Activated CD8-positive, alpha-beta memory T cell treated with anti-CD3 and anti-CD28 coated beads, Interleukin-2, amount 50 U/mL, for 1 hour (primary cell): ENCODE results near the gene HTR1E.
"Not testable (repeated sequence)": the region's sequence is repeated elsewhere in the genome, so short reads cannot be mapped to it uniquely, and the experiment has no call there.

ENCODE experiments used
- DNase-seq: peaks from one replicate; pipeline ENCODE4 v3.0.0-alpha.2; 2020; ENCODE audit errors: extremely low read depth

Gene HTR1E, protein sequence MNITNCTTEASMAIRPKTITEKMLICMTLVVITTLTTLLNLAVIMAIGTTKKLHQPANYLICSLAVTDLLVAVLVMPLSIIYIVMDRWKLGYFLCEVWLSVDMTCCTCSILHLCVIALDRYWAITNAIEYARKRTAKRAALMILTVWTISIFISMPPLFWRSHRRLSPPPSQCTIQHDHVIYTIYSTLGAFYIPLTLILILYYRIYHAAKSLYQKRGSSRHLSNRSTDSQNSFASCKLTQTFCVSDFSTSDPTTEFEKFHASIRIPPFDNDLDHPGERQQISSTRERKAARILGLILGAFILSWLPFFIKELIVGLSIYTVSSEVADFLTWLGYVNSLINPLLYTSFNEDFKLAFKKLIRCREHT

DNA sequence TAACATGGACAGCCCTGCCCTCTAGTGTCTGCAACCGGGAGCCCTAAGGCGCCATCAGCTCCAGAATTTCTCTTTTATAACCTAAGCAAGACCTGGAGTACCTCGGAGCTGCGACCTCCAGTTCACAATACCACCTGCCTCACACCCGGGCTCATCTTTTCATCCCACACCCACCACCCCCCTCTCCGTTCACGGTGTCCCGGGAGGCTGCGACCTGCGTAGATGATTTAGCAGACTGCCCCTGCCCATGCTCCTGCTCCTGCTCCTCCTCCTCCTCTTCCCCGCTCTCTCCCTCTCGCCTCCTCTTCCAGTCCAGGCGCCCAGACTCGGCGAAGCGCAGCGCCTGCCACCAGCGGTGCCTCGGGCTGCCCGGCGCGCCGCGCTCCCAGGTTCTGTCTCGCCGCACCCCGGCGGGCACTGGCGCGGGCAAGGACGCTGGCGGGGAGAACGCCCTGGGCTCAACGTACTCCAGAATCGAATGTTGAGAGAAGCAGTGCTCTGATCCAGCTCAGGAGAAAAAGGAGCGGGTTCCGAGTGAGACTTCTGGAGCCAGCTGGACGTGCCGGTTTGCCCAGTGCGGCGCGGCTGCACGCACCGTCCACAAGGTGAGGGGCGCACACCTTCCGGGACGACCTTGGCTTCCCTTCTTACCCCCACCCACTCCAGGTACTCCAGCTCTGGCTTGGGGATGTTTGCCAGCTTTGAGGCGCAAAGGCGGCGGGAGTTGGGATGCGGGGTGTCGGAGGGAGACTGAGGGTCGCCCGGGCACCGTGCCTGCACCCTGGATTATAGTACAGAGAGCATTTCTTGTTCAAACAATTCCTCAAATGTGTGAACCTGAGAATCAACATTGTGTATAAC, at the start of gene HTR1E:
HTR1E (plus strand) TSS at position 310 of the 861 bp plus-strand sequence. CDS start 77,807 bp downstream, outside the sequence.
- no peak for DNase-seq

DNA sequence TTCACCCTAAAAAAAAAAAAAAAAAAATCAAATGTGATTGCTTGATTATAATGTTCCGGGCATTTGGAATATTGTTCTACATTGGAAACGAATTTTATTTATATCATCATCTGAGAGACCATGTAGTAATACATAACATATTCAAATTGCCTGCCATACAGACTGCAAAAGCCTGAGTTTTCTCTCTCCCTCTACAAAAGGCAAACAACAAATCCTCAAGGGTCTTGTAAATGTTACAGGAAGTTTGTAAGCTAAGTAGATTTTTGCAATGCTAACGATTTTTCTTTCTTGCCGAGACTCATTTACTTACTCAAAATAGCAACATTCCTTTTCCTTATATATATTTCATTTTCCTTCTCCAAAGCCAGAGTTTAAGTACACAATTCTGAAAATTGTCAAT, 49.0 kb upstream of the HTR1E start:
- DNase-seq, result no peak

DNA sequence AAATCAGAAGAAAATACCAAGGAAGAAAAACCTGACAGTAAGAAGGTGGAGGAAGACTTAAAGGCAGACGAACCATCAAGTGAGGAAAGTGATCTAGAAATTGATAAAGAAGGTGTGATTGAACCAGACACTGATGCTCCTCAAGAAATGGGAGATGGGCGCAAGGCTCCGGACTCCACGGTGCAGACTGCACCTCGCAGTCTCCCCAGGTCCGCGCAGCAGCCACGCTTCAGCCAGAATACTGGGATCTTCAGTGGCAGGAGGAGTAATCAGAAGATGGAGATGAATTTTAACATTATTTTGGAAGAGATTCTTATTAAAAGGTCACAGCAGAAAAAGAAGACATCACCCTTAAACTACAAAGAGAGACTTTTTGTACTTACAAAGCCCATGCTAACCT, 40.1 kb upstream of the HTR1E start:
- DNase-seq, result not testable (repeated sequence)

DNA sequence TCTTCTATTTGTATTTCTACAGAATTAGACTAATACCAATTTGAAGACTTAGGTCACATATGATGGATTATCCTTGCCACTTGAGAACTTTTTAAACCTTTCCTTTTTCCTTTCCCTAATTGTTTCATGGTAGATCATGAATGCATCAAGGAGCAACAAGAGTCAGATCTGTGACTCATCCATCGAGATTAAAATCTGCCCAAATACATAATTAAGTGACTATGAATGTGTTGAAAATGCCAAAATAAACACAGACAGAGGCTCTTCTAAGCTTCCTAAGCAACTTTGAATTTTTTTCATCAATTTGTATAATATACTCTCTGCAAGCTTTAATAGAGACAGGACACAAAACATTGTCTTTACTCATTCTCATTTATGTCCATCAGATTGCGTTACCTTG, 23.5 kb upstream of the HTR1E start:
- no peak for DNase-seq

DNA sequence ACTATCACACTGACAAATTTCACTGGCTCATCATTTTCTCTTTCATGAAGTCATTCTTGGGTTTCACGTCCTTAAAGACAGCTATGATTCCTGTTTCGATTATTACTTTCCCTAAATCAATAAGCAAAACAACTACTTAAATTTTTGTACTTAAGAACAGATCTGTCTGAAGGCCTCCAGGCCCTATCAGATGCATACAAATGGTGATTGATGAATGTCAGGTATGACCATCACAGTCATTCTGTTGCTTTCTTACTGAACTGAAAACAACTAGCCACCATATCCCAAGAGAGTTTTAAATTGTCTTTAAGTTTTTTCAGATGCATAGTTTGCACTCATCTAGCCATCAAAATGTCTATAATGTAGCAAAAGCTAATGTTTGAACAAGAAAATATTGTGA, 20.9 kb upstream of the HTR1E start:
- no peak for DNase-seq

DNA sequence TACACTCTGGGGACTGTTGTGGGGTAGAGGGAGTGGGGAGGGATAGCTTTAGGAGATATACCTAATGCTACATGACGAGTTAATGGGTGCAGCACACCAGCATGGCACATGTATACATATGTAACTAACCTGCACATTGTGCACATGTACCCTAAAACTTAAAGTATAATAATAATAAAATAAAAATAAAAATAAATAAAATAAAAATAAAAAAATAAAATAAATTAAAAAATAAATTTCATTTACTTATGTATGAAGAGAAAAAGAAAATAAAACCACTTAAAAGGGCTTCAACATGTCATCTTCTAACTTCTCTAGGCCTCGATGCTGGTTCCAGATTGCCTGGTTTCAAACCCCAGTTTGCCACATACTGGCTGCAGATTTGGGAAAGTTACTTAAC, 10.2 kb upstream of the HTR1E start:
- DNase-seq, result not testable (repeated sequence)

DNA sequence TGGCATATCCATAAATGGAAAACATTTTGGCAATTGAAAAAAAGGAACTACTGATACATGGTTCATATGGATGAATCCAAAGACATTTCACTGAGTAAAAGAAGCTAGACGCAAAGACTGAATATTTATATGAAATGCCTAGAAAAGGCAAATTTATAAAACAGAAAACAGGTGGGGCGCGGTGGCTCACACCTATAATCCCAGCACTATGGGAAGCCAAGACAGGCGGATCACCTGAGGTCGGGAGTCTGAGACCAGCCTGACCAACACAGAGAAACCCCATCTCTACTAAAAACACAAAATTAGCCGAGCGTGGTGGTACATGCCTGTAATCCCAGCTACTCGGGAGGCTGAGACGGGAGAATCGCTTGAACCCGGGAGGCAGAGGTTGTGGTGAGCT, 9.5 kb upstream of the HTR1E start:
- not testable (repeated sequence) for DNase-seq

DNA sequence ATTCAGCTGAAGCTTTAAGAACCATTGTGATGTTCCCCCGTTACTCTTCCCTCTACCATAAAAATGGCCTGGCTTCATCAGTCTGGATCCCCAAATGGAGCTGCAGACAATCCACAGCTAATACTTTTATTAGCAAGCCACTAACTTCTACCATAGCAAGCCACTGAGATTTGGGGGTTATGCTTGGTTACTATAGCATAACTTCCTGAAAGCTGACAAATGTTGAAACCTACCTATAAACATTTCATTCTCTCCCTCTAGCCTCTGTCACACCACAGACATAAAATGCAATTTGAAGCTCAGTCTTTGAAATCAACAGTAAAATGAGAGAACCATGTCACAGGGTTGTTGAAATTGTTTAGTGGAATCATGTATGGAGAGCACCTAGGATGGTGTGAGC, 3.0 kb upstream of the HTR1E start:
- DNase-seq, result no peak

DNA sequence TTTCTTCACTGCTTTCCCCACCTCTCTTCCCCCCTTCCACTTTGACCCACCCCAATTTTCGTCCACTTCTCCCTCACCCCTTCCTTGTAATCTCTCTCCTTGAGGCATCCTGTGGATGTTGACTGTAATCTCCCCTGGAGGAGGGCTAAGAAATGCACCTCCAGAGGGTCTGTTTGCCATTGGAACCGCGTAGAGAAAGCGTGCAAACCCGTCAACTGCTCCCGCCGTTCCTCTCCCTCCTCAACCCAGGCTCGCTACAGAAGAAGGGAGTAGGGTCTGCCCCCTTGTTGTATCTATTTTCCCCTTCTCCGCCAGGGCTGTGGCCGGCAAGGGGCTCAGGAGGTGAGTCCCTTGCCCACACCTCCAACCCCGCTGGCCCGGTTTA, 502 bp upstream of the HTR1E start:
- DNase-seq, result no peak

DNA sequence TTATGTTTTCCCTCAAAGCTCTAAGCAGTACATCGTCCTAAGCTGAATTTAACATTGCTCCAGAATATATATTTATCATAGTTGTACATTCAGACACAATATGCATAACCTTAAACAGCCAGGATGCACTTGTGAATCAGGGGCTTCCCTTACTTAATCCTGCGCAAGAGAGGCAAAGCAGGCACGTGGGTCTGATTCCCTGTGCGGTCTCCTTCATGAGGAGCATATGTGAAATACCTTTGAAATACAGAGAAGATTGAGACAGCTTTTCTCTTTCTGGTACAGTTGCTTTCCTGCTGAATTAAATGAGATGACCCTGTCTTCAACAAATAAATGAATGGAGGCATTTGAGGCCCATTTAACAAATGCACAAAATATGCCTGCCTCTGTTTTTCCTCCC, 1.5 kb downstream of the HTR1E start:
- no peak for DNase-seq

DNA sequence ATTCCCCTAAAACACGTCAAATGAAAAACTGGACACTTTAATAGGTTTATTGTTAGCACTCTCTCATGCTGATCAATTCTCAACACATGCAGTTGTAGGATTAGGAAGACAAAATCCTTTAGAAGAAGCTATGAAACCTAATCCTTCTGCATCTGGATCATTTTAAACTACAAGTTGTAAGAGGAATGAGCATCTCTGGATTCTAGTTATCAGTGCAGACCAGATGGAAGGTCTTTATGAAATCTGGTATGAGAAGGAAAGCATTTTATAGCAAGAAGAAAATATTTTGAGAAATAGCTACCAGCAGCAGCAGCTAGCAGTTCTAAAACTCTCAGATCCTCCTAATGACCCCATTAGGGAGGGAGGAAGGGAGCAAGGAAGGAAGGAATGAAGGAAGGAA, 4.1 kb downstream of the HTR1E start:
- no peak for DNase-seq

DNA sequence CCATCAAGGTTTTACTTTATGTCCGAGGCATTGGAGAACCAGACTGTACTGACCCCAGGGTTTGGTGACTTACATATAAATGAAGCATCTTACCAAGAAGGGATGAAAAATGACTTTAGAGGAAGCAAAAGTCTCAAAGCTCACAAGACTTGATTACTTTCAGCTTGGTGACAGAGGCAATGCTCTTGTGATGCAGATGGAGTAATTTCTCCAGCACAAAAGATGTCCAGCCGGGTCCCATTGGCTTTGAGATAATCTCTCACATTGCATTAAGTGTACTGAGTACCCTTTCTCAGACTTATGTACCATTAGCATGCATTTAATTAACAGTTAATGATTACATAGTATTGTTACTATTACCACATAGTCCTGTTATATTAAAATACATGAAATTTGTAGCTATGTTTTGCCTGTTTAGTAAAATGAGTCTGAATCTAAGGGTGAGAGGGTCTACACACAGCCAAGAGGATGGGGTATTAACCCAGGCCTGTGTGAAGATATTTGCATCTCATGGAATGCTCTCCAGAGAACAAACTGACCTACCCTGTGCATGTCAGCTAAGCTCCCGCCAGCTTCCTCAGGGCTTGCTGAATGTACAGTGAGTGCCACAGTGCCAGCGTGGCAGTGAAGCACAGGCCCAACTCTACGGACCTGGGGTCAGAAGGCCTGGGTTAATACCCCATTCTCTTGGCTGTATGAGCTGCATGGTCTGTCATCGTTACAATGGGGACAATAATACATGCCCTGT, 5.6 kb downstream of the HTR1E start:
- DNase-seq, result no peak

DNA sequence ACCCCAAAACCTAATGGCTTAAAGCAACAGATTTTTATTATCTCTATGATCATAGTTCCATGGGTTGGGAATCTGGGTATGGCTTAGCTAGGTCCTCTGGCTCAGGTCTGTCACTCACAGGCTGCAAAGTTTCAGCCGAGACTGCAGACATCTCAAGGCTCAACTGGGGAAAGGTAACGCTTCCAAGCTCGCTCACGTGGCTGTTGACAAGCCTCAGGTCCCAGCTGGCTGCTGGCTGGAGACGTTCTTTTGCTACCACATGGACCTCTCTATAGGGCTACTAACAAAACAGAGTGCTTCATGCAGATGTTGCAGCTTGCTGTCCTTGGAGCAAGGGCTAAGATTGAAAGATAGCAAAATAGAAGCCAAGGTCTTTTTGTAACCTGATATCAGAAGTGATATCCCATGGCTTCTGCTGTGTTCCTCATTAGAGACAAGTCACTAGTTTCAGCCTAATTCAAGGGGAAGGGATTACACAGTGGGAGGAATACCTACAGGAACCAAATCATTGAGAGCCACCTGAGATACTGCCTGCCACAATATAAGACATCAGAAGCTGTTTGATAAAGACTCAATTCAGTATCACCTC, 6.6 kb downstream of the HTR1E start:
- DNase-seq, result no peak

DNA sequence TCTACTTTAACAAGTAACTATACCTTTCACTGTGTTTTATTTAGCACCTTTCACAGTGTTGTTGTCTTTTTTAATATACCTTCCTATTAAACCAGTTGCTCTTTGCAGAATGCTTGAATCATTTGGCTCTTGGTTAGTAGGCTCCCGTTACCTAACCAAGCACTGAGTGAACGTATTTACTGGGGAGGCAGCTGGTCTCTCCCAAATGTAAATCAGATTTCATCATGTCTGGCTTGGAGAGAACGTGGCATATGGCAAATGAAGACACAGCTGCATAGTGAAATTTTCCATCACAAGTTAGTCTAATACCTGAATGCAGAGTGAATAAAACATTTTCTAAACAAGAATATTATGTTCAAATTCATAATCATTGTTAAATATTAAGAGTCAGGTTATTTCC, 12.4 kb downstream of the HTR1E start:
- DNase-seq, result no peak

DNA sequence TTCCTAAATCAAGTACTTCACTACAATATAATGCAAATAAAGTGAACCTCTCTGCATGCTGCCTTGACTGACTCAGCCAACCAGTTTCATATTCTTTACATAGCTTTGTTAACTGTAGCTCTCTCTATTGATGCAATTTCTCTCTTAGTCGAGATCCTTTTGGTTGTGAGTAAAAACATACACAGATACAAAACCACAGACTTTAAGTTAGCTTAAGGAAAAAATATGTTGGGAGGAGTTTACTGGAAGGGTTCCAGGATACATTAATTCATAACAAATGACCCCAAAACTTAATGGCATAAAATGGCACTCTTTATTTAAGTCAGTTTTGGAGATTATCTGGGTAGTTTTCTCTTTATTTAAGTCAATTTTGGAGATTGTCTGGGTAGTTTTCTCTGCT, 15.7 kb downstream of the HTR1E start:
- DNase-seq, result no peak

DNA sequence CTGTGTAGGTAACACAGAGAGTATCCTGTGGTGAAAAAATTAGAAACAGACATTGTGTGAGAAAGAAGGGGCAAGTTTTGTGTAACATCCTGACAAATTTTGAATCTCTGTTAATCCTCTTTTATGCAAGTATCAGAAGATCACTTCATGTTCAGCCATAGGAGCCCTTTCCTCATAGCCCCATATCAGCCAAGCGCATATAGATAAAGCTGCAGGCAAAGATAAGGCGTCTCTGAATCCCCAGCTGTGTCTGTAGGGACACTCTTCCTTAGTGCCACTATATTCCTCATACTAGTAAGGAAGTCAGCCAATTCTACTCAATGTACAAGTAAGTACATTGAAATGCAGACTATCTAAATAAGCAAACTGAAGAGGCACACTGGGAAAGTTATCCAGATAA, 22.3 kb downstream of the HTR1E start:
- no peak for DNase-seq

DNA sequence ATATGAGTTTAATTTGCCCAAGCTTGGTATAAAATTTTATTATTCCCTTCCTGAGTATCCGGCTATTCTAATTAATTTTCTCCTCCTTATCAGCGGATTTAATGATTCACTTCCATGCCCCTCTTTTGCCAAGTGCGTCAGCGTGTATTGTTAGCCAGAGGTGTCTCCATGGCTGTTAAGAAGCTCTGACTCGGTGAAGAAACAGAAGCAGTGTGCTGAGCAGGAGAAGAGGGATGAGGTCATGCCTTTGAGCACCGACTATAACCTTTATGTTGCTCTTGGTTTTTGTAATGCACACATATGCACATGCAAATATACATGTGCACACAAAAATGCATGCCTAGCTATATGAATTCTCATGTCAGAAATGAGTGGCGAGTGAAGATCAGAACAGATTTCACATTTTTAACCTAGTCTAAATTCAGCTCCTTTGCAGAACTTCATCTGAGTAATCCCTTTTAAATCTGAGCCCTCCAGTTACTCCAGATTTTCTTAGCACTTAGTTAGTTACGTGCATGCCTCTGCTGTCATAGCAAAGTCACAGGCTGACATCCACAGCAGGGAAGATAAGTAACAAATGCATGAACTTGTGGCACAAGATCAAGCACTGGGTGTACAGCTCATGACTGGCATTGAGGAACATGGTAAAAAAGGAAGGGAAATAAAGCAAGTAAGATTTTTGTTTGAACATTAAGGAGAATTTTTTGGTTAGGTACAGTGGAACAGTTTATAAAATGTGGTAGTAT, 24.3 kb downstream of the HTR1E start:
- DNase-seq, result no peak

DNA sequence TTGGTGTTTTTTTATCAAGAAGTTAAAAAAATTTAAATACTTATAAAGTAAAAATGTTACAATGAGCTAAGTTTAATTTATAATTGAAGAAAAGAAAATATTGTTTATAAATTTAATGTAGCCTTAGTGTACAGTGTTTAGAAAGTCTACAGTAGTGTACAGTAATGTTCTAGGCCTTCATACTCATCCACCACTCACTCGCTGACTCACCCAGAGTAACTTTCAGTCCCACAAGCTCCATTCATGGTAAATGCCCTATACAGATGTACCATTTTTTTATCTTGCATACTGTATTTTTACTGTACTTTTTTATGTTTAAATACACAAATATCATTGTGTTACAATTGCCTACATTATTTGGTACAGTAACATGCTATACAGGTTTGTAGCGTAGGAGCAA, 26.0 kb downstream of the HTR1E start:
- no peak for DNase-seq

DNA sequence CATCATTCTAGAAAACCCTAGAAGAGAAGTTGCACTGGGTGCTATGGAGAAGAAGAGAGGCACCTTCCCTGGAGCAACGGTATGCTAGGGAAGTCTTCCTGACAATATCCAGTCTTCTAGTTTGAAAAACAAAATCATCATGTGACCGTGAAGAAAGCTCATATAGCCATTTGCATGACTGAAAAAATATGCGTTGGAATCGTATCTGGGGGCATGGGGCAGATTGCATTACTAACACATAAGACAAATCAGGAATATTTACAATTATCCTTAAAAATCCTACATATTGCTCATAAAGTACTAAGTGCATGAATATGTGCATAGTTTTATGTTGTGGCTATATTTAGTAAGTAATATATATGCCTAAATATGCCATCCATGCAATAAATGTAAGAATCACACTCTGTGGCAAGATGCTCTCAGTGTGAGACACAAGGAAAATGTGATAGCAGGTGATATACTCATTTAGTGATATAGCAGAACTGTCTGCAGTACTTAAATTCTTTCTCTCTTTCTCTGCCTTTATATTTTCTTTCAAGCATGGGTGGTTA, 26.8 kb downstream of the HTR1E start:
- no peak for DNase-seq

DNA sequence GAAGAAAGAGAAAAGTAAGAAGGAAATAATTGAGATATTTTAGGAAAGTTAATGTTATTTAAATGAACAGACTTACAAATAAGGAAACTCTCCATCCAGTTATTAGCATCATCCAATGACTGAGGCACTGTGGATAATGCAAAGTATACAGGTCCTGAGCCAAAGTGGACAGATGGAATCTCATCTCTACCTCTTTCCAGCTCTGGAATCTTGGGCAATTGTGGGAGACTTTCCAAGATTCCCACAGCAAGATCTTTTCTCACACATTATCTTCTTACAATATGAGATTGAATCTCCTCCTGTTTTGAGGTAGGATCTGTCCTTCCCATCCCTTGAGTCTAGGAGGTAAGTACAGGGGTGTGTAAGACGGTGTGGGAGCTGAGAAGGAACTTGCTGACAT, 28.9 kb downstream of the HTR1E start:
- DNase-seq, result no peak

DNA sequence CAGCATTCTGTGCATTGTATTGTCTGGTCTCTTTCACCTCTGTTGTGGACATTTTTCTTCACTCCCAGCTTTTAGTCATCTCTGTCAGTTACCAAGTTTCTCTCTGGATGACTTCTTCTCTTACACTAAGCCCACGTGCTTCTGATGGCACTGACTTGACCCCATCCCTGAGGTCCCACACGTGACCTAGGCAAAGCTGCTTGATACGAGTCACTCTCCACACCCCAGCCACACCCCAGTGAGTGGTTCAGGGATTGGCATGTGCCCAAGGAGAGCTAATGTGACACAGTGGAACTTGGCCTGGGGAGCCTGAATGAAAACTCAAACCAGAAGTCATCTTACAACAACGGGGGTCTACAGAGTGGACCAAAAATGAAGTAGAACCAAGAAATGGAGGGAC, 32.2 kb downstream of the HTR1E start:
- DNase-seq, result no peak
